Nephron (organoid): ENCODE data around the gene HBA2.
"Not testable (repeated sequence)": the region's sequence is repeated elsewhere in the genome, so short reads cannot be mapped to it uniquely, and the experiment has no call there.

Experiments
- H3K27ac Mint-ChIP-seq, 3 experiments: 2 replicates each; pipeline ENCODE4 v1.8.0; 2020; ENCODE audit warnings: mixed read lengths in 3 of 3, mild to moderate bottlenecking in 2 of 3, moderate library complexity in 1 of 3
- H3K27me3 Mint-ChIP-seq: 2 replicates; pipeline ENCODE4 v1.8.0; 2021; ENCODE audit warnings: low read depth, mild to moderate bottlenecking, moderate library complexity, mixed read lengths
- H3K36me3 Mint-ChIP-seq: 2 replicates; pipeline ENCODE4 v1.8.0; 2020; ENCODE audit warnings: low read depth, mixed read lengths
- H3K4me1 Mint-ChIP-seq: 2 replicates; pipeline ENCODE4 v1.8.0; 2020; ENCODE audit warnings: mixed read lengths
- H3K4me3 Mint-ChIP-seq, 3 experiments: 2 replicates each; pipeline ENCODE4 v1.8.0; 2020; ENCODE audit warnings: mild to moderate bottlenecking in 3 of 3, mixed read lengths in 3 of 3, moderate library complexity in 2 of 3
- H3K9me3 Mint-ChIP-seq: 2 replicates; pipeline ENCODE4 v1.8.0; 2020; ENCODE audit warnings: mixed read lengths
- TF ChIP-seq, protein P1 (sequence below), 3 experiments: fragments of 200-600 bp; sonication (generic); IDR thresholded peaks; one replicate each; pipeline ENCODE4 v1.5.0; 2021; ENCODE audit warnings: antibody characterized with exemption in 3 of 3; ENCODE audit not compliant: unreplicated experiment in 3 of 3

HBA2 gene

DNA sequence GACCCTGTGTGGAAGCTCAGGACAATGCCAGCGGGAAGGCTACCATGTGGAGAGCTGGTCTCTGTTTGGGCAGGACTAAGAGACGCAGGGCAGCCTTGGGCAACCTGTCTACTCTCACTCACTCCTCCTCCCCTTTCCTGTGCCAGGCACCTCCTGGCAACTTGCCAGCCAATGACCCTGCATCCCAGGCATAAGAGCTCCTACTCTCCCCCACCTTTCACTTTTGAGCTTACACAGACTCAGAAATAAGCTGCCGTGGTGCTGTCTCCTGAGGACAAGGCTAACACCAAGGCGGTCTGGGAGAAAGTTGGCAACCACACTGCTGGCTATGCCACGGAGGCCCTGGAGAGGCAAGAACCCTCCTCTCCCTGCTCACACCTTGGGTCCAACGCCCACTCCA is 4.3 kb upstream of the HBA2 start:
- no peaks in the 10 kb centered on the region for H3K4me1 Mint-ChIP-seq
- no peaks in the 10 kb centered on the region for H3K36me3 Mint-ChIP-seq
- peaks cover 2% of the 10 kb centered on the region for H3K9me3 Mint-ChIP-seq
- TF ChIP-seq, protein P1, sequence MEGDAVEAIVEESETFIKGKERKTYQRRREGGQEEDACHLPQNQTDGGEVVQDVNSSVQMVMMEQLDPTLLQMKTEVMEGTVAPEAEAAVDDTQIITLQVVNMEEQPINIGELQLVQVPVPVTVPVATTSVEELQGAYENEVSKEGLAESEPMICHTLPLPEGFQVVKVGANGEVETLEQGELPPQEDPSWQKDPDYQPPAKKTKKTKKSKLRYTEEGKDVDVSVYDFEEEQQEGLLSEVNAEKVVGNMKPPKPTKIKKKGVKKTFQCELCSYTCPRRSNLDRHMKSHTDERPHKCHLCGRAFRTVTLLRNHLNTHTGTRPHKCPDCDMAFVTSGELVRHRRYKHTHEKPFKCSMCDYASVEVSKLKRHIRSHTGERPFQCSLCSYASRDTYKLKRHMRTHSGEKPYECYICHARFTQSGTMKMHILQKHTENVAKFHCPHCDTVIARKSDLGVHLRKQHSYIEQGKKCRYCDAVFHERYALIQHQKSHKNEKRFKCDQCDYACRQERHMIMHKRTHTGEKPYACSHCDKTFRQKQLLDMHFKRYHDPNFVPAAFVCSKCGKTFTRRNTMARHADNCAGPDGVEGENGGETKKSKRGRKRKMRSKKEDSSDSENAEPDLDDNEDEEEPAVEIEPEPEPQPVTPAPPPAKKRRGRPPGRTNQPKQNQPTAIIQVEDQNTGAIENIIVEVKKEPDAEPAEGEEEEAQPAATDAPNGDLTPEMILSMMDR (IDR thresholded peaks at IDR 0.05; ENCODE audit: unreplicated experiment in 3 of 3): no peak
- H3K27ac Mint-ChIP-seq: no peak overlapping the region
- peaks cover 77% of the 10 kb centered on the region for H3K27me3 Mint-ChIP-seq
- H3K4me3 Mint-ChIP-seq: no peak overlapping the region

DNA sequence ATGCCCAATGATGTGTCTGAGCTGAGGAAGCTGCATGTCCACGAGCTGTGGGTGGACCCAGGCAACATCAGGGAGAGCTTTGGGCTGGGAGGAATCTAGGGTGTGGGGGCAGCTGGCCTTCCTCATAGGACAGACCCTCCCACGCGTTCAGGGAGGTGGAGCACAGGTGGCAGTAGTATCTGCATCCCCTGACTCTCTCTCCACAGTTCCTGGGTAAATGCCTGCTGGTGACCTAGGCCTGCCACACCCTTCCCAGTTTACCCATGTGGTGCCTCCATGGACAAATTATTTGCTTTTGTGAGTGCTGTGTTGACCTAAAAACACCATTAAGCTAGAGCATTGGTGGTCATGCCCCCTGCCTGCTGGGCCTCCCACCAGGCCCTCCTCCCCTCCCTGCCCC is 3.7 kb upstream of the HBA2 start:
- H3K4me3 Mint-ChIP-seq: no peak overlapping the region
- no peak overlapping the region for H3K27ac Mint-ChIP-seq
- H3K27me3 Mint-ChIP-seq: peaks cover 79% of the 10 kb centered on the region
- peaks cover 2% of the 10 kb centered on the region for H3K9me3 Mint-ChIP-seq
- no peaks in the 10 kb centered on the region for H3K4me1 Mint-ChIP-seq
- no peaks in the 10 kb centered on the region for H3K36me3 Mint-ChIP-seq
- TF ChIP-seq, protein P1 (IDR thresholded peaks at IDR 0.05; ENCODE audit: unreplicated experiment in 3 of 3): no peak

DNA sequence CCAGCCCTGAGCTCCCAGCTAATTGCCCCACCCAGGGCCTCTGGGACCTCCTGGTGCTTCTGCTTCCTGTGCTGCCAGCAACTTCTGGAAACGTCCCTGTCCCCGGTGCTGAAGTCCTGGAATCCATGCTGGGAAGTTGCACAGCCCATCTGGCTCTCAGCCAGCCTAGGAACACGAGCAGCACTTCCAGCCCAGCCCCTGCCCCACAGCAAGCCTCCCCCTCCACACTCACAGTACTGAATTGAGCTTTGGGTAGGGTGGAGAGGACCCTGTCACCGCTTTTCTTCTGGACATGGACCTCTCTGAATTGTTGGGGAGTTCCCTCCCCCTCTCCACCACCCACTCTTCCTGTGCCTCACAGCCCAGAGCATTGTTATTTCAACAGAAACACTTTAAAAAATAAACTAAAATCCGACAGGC is 2.6 kb upstream of the HBA2 start:
- peaks cover 87% of the 10 kb centered on the region for H3K27me3 Mint-ChIP-seq
- not testable (repeated sequence) for H3K36me3 Mint-ChIP-seq, H3K9me3 Mint-ChIP-seq, H3K27ac Mint-ChIP-seq, H3K4me1 Mint-ChIP-seq
- H3K4me3 Mint-ChIP-seq: peak overlapping the region in 1 of 3 experiments; percentile 25

DNA sequence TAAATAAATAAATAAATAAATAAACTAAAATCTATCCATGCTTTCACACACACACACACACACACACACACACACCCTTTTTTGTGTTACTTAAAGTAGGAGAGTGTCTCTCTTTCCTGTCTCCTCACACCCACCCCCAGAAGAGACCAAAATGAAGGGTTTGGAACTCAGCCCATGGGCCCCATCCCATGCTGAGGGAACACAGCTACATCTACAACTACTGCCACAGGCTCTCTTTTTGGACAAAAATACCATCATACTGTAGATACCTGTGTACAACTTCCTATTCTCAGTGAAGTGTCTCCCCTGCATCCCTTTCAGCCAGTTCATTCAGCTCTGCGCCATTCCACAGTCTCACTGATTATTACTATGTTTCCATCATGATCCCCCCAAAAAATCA is 1.9 kb upstream of the HBA2 start:
- H3K27me3 Mint-ChIP-seq: peaks cover 87% of the 10 kb centered on the region
- peaks cover 6% of the 10 kb centered on the region for H3K9me3 Mint-ChIP-seq
- no peak overlapping the region for H3K4me3 Mint-ChIP-seq
- TF ChIP-seq, protein P1 (IDR thresholded peaks at IDR 0.05; ENCODE audit: unreplicated experiment in 3 of 3): no peak
- H3K4me1 Mint-ChIP-seq: no peaks in the 10 kb centered on the region
- H3K27ac Mint-ChIP-seq: no peak overlapping the region
- H3K36me3 Mint-ChIP-seq: no peaks in the 10 kb centered on the region

DNA sequence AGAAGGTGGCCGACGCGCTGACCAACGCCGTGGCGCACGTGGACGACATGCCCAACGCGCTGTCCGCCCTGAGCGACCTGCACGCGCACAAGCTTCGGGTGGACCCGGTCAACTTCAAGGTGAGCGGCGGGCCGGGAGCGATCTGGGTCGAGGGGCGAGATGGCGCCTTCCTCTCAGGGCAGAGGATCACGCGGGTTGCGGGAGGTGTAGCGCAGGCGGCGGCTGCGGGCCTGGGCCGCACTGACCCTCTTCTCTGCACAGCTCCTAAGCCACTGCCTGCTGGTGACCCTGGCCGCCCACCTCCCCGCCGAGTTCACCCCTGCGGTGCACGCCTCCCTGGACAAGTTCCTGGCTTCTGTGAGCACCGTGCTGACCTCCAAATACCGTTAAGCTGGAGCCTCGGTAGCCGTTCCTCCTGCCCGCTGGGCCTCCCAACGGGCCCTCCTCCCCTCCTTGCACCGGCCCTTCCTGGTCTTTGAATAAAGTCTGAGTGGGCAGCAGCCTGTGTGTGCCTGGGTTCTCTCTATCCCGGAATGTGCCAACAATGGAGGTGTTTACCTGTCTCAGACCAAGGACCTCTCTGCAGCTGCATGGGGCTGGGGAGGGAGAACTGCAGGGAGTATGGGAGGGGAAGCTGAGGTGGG is 657 bp downstream of the HBA2 start:
- H3K4me3 Mint-ChIP-seq, H3K9me3 Mint-ChIP-seq, H3K27ac Mint-ChIP-seq, H3K4me1 Mint-ChIP-seq, H3K36me3 Mint-ChIP-seq: not testable (repeated sequence)
- peaks cover 80% of the 10 kb centered on the region for H3K27me3 Mint-ChIP-seq

DNA sequence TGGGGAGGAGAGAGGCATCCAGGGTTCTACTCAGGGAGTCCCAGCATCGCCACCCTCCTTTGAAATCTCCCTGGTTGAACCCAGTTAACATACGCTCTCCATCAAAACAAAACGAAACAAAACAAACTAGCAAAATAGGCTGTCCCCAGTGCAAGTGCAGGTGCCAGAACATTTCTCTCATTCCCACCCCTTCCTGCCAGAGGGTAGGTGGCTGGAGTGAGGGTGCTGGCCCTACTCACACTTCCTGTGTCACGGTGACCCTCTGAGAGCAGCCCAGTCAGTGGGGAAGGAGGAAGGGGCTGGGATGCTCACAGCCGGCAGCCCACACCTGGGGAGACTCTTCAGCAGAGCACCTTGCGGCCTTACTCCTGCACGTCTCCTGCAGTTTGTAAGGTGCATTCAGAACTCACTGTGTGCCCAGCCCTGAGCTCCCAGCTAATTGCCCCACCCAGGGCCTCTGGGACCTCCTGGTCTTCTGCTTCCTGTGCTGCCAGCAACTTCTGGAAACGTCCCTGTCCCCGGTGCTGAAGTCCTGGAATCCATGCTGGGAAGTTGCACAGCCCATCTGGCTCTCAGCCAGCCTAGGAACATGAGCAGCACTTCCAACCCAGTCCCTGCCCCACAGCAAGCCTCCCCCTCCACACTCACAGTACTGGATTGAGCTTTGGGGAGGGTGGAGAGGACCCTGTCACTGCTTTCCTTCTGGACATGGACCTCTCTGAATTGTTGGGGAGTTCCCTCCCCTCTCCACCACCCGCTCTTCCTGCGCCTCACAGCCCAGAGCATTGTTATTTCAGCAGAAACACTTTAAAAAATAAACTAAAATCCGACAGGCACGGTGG is 1.5 kb downstream of the HBA2 start:
- not testable (repeated sequence) for H3K4me1 Mint-ChIP-seq, H3K36me3 Mint-ChIP-seq, H3K27ac Mint-ChIP-seq, H3K9me3 Mint-ChIP-seq
- H3K4me3 Mint-ChIP-seq: peak overlapping the region in 2 of 3 experiments; percentile 29 to 58
- peaks cover 80% of the 10 kb centered on the region for H3K27me3 Mint-ChIP-seq

DNA sequence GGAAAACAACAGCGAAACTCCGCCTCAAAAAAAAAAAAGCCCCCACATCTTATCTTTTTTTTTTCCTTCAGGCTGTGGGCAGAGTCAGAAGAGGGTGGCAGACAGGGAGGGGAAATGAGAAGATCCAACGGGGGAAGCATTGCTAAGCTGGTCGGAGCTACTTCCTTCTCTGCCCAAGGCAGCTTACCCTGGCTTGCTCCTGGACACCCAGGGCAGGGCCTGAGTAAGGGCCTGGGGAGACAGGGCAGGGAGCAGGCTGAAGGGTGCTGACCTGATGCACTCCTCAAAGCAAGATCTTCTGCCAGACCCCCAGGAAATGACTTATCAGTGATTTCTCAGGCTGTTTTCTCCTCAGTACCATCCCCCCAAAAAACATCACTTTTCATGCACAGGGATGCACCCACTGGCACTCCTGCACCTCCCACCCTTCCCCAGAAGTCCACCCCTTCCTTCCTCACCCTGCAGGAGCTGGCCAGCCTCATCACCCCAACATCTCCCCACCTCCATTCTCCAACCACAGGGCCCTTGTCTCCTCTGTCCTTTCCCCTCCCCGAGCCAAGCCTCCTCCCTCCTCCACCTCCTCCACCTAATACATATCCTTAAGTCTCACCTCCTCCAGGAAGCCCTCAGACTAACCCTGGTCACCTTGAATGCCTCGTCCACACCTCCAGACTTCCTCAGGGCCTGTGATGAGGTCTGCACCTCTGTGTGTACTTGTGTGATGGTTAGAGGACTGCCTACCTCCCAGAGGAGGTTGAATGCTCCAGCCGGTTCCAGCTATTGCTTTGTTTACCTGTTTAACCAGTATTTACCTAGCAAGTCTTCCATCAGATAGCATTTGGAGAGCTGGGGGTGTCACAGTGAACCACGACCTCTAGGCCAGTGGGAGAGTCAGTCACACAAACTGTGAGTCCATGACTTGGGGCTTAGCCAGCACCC is 2.6 kb downstream of the HBA2 start:
- Mint-ChIP-seq H3K36me3 (no peaks in the 10 kb centered on the region), H3K4me1 (peaks cover 6% of the 10 kb centered on the region), H3K4me3 (no peak overlapping the region), H3K9me3 (peaks cover 4% of the 10 kb centered on the region), H3K27ac (no peak overlapping the region), H3K27me3 (peaks cover 79% of the 10 kb centered on the region)
- TF ChIP-seq, protein P1 (IDR thresholded peaks at IDR 0.05; ENCODE audit: unreplicated experiment in 3 of 3): no peak

DNA sequence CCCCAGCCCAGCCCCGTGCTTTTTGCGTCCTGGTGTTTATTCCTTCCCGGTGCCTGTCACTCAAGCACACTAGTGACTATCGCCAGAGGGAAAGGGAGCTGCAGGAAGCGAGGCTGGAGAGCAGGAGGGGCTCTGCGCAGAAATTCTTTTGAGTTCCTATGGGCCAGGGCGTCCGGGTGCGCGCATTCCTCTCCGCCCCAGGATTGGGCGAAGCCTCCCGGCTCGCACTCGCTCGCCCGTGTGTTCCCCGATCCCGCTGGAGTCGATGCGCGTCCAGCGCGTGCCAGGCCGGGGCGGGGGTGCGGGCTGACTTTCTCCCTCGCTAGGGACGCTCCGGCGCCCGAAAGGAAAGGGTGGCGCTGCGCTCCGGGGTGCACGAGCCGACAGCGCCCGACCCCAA is 3.3 kb downstream of the HBA2 start:
- not testable (repeated sequence) for H3K27ac Mint-ChIP-seq, H3K9me3 Mint-ChIP-seq, H3K4me1 Mint-ChIP-seq, H3K36me3 Mint-ChIP-seq, H3K4me3 Mint-ChIP-seq
- peaks cover 72% of the 10 kb centered on the region for H3K27me3 Mint-ChIP-seq

DNA sequence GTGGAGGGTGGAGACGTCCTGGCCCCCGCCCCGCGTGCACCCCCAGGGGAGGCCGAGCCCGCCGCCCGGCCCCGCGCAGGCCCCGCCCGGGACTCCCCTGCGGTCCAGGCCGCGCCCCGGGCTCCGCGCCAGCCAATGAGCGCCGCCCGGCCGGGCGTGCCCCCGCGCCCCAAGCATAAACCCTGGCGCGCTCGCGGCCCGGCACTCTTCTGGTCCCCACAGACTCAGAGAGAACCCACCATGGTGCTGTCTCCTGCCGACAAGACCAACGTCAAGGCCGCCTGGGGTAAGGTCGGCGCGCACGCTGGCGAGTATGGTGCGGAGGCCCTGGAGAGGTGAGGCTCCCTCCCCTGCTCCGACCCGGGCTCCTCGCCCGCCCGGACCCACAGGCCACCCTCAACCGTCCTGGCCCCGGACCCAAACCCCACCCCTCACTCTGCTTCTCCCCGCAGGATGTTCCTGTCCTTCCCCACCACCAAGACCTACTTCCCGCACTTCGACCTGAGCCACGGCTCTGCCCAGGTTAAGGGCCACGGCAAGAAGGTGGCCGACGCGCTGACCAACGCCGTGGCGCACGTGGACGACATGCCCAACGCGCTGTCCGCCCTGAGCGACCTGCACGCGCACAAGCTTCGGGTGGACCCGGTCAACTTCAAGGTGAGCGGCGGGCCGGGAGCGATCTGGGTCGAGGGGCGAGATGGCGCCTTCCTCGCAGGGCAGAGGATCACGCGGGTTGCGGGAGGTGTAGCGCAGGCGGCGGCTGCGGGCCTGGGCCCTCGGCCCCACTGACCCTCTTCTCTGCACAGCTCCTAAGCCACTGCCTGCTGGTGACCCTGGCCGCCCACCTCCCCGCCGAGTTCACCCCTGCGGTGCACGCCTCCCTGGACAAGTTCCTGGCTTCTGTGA is 4.1 kb downstream of the HBA2 start, which contains the start of gene HBA1:
Gene HBA1, plus strand, starts transcription at position 204 of the 906 bp plus-strand sequence. Its CDS starts 37 bp downstream, at position 241.
- Mint-ChIP-seq H3K27me3 (peaks cover 68% of the 10 kb centered on the region), H3K4me3 (peak within 1 kb of the TSS; percentile 17 to 46 (median 20))
- H3K4me1 Mint-ChIP-seq, H3K27ac Mint-ChIP-seq, H3K9me3 Mint-ChIP-seq, H3K36me3 Mint-ChIP-seq: not testable (repeated sequence)
